Activated CD8-positive, alpha-beta memory T cell treated with anti-CD3 and anti-CD28 coated beads, Interleukin-2, amount 50 U/mL, for 1 hour (primary cell): ENCODE results near the gene PTGER2.

Experiments used
- DNase-seq: peaks from one replicate; pipeline ENCODE4 v3.0.0-alpha.2; 2020; ENCODE audit errors: extremely low read depth

Gene PTGER2

DNA sequence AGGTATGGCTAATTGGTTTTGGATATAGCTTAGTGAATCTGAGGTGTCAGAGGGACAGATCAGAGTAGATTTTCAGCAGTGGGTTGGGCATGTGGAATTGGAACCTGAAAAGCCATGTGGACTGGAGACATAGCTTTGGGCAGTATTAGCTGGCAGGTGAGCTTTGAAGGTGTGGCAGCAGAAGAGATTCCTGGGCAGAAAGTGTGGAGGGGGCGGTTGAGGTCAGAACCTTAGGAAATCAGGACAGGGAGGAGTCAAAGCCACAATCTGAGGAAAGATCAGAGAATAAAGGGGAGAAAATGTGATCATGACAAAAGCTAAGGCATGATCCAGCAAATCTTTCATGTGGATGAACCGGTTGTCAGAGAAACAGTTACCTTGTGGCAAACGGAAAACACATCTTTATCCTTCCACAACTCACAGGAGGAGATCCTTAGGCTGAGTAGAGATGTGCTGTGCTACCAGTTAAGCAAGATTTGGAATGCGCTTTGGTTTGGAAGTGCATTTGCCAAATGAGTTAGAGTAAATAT is 56.4 kb downstream of the PTGER2 start:
- DNase-seq: no peak

- no peak for DNase-seq
These were observed 63.8 kb downstream of the PTGER2 start for GRCh38 chr14:52377940-52378339.
